C4-2B (cell line): ENCODE data around the gene NFATC2.

Experiments used
- CTCF ChIP-seq: fragments of 450-650 bp; conservative IDR thresholded peaks from 2 replicates; pipeline ENCODE4 v1.5.1; 2017; ENCODE audit warnings: mild to moderate bottlenecking
- ZFX ChIP-seq: fragments of 450-650 bp; IDR thresholded peaks from 2 replicates; pipeline ENCODE4 v1.6.1; 2017

DNA sequence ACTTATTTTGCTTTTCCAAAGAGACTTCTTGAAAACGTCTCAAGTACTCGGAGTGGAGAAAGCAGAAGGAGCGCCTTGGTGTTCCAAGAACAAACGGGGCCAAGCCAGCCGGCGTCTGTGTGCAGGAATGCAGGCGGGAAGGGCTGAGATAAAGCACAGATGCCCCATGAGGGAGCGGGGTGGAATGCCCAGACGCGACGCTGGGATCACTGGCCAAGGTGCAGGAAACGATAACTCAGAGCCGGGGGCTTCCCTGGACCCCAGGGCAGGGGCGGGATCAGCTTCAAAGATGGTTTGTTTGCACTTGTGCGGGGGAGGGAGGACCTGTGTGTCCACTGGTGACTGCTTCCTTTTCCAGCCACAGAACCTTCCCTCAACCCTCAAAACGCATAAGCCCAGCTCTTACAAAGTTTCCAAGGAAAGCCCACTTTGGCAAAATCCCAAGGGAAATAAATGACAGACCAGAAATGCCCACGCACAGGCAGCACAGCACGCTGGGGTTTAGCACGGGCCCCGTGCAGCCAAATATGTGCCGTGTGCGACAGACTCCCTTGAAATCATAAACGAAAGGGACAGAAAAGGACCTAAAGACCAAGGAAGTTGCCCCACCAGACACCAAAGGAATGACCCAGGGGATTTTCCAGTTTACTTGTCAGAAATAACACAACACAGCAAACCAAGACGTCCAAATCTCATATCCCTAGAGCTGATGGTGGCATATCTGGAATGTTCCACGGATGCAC lies 113.9 kb downstream of the NFATC2 start:
- TF ChIP-seq CTCF = no peak
- no peak for TF ChIP-seq ZFX
